Subcutaneous adipose tissue (tissue), 4 donors: ENCODE data around the gene GALNS. TPM values are rescaled to one million over a fixed set of nuclear protein-coding genes. Genes with fewer than 3 reads are reported as not detected.

Source experiments
- CTCF ChIP-seq: fragments of 450-650 bp; IDR thresholded peaks from one replicate; pipeline ENCODE4 v1.5.1; 2016; ENCODE audit warnings: low read depth, mild to moderate bottlenecking, control low read depth, antibody characterized with exemption, moderate library complexity
- total RNA-seq, 4 donors: library from RNA; depleted of rRNA; stranded (reverse); fragments of >200 nt; gene quantifications; one replicate each; pipeline ENCODE4 v1.1.0, GENCODE V29; 2016

GALNS gene
- total RNA-seq, 4 donors from 2014 or later = 17.2 to 48.6 (median 18.2) TPM

GRCh38 chr16:88870608-88871348, 14.0 kb upstream of the GALNS start:
- TF ChIP-seq CTCF = no peak

GRCh38 chr16:88869673-88869980, 12.9 kb upstream of the GALNS start:
- no peak for TF ChIP-seq CTCF

GRCh38 chr16:88868974-88869672, 12.4 kb upstream of the GALNS start:
- TF ChIP-seq CTCF = no peak

GRCh38 chr16:88867581-88868246, 11.0 kb upstream of the GALNS start:
- no peak for TF ChIP-seq CTCF

- TF ChIP-seq CTCF = no peak
Measured at GRCh38 chr16:88866151-88866920, 9.6 kb upstream of the GALNS start, which contains the start of gene PABPN1L. Gene PABPN1L, minus strand, starts transcription at chr16:88866660. Its CDS starts 54 bp downstream, at chr16:88866606.

- TF ChIP-seq CTCF = no peak
Measured at GRCh38 chr16:88865742-88866141, 9.0 kb upstream of the GALNS start.
